ENCODE measurements around the gene SEPTIN8. TPM values are rescaled to one million over a fixed set of nuclear protein-coding genes. Genes with fewer than 3 reads are reported as not detected.
A peak's percentile ranks its signal among the peaks of the same experiment; 100 is the strongest.

The SEPTIN8 gene
- total and polyA plus RNA-seq, 2 of the 8 experiments (the other 6 are each of a cell fraction or from before 2014, with no cell fraction given), result 21.2 to 33.0 TPM

GRCh38 chr5:132746954-132747615 is 30.0 kb downstream of the SEPTIN8 start, which contains the start of gene CCNI2 (continued):
- TF ChIP-seq SIRT6 (IDR thresholded peaks at IDR 0.05; ENCODE audit: low read length) (no peak), GTF2F1 (IDR thresholded peaks at IDR 0.05; ENCODE audit: borderline replicate concordance, low read depth, low read length) (no peak), CBX5 (IDR thresholded peaks at IDR 0.05; ENCODE audit: low read depth, low read length) (no peak), ATF2 (IDR thresholded peaks at IDR 0.05; ENCODE audit: low read length) (no peak), RXRA (IDR thresholded peaks at IDR 0.05; ENCODE audit: insufficient read depth, low read depth, low read length) (no peak), TEAD4 (IDR thresholded peaks at IDR 0.05; ENCODE audit: low read depth, low read length) (peak; percentile 95), ZNF274 (IDR thresholded peaks at IDR 0.05; ENCODE audit: borderline replicate concordance, extremely low read depth, low read length) (no peak), ASH2L (IDR thresholded peaks at IDR 0.05; ENCODE audit: low read length) (peak; percentile 59), NRF1 (IDR thresholded peaks at IDR 0.05; ENCODE audit: low read depth, low read length) (no peak), RNF2 (IDR thresholded peaks at IDR 0.05; ENCODE audit: borderline replicate concordance, low read depth, low read length, missing control alignments, poor library complexity, severe bottlenecking) (no peak), SP4 (IDR thresholded peaks at IDR 0.05; ENCODE audit: low read length) (no peak)

All from H1 (cell line).